ENCODE results near the gene TSPAN9. TPM values are rescaled to one million over a fixed set of nuclear protein-coding genes. Genes with fewer than 3 reads are reported as not detected.

Gene TSPAN9
- total RNA-seq, 2 experiments from 2014 or later: 0.87 to 1.2 TPM

DNA sequence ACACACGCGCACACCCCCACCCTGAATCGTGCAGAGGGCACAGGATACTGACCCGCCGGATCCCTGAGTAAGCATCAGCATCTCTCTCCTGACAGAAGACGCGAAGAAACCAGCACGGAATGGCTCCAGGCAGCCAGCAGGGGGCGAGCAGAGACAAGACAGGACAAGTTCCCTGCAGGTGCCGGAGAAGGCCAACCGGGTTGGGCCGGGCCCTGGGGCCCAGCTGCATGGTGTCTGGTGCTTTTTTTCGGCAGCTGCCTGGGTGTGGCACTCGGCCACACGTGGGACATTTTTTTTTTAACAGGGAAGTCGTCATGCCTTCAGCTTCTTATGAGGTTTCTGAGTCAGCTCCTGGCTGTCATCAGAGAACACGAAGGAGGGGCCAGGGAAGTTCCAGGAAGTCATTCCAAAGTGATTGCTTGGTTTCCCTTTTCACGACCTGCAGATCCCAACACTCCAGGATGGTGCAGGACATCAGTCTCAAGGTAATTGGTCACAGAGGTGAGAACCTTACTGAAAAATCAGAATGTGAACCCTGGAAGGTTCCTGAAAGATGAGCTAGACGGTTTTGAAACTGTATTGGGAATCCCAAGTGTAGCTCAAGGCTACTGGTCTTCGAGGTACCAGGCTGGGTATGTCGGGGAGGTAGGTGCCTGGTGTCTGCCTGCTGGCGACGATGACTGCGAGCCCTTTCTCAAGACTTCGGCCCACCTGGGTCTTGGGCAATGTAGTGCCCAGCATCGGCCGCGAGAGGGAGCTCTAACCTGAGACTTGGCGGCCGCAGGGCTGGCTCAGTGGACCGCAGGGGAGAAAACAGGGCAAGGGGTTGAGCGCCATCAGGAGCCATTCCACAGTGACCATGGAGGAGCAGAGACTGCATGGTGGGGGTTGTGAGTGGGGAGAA, 223.0 kb downstream of the TSPAN9 start:
- CTCF ChIA-PET: interaction anchor here (0.6 to 4.3 kb wide), 86 partner anchors 9 to 1458 kb away, joined by 3 to 114 read pairs (median 4); partner anchors contain the start of gene CRACR2A
- intact Hi-C loops (cut with micrococcal nuclease): loop anchor here (1.0 kb wide), 2 partner anchors 477 to 504 kb away; no protein-coding TSS in a partner anchor
- Mint-ChIP-seq H3K4me3 (peak overlapping the region; percentile 55), H3K9me3 (no peaks in the 10 kb centered on the region), H3K27ac (peak overlapping the region; percentile 62), H3K4me1 (ENCODE audit: low read depth) (peaks cover 11% of the 10 kb centered on the region), H3K36me3 (no peaks in the 10 kb centered on the region), H3K27me3 (peaks cover 7% of the 10 kb centered on the region)
- DNase-seq: peak; percentile 87
- POLR2A ChIA-PET: no interaction called here

- intact Hi-C loops (cut with micrococcal nuclease): loop anchor here (1.0 kb wide), 2 partner anchors 476 to 503 kb away; no protein-coding TSS in a partner anchor
- Mint-ChIP-seq H3K27me3 (peaks cover 7% of the 10 kb centered on the region), H3K9me3 (no peaks in the 10 kb centered on the region), H3K36me3 (no peaks in the 10 kb centered on the region), H3K4me3 (no peak overlapping the region), H3K27ac (no peak overlapping the region), H3K4me1 (ENCODE audit: low read depth) (peaks cover 11% of the 10 kb centered on the region)
- ChIA-PET POLR2A (no interaction called here), CTCF (interaction anchor here (0.6 to 4.3 kb wide), 68 partner anchors 8 to 1458 kb away, joined by 3 to 114 read pairs (median 4); no protein-coding TSS in a partner anchor)
- no peak for DNase-seq
Observed at GRCh38 chr12:3300833-3301401, 223.7 kb downstream of the TSPAN9 start.

DNA sequence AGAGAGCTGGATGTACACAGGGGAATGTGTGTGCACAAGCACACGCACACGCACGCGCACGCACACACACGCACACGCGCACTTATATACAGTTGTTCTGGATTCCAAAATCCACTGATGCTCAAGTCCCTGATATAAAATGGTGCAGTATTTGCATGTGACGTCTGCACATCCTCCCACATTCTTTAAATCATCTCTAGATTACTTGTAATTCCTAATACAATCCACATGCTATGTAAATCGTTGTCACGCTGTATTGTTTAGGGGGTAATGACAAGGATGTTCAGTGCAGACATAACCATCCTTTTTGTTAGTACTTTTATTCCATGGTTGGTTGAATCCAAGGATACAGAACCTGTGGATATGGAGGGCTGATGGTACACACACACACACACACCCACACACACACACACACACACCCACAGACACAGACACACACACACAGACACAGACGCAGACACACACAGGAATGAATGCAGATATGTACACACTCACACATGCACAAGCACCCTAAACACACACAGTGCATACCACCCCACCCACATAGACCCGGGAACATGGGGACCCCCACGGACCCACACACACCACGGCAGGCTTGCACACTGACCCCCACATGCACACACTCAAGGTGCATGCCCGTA, 225.3 kb downstream of the TSPAN9 start:
- peaks cover 11% of the 10 kb centered on the region for H3K4me1 Mint-ChIP-seq (ENCODE audit: low read depth)
- H3K4me3 Mint-ChIP-seq: no peak overlapping the region
- no peak overlapping the region for H3K27ac Mint-ChIP-seq
- intact Hi-C loops (cut with micrococcal nuclease): no loop called here
- H3K27me3 Mint-ChIP-seq: peaks cover 7% of the 10 kb centered on the region
- CTCF ChIA-PET: interaction anchor here (1.0 to 3.8 kb wide), 3 partner anchors 11 to 503 kb away, joined by 3 to 114 read pairs (median 59); no protein-coding TSS in a partner anchor
- POLR2A ChIA-PET: no interaction called here
- no peaks in the 10 kb centered on the region for H3K9me3 Mint-ChIP-seq
- H3K36me3 Mint-ChIP-seq: no peaks in the 10 kb centered on the region
- DNase-seq: no peak

DNA sequence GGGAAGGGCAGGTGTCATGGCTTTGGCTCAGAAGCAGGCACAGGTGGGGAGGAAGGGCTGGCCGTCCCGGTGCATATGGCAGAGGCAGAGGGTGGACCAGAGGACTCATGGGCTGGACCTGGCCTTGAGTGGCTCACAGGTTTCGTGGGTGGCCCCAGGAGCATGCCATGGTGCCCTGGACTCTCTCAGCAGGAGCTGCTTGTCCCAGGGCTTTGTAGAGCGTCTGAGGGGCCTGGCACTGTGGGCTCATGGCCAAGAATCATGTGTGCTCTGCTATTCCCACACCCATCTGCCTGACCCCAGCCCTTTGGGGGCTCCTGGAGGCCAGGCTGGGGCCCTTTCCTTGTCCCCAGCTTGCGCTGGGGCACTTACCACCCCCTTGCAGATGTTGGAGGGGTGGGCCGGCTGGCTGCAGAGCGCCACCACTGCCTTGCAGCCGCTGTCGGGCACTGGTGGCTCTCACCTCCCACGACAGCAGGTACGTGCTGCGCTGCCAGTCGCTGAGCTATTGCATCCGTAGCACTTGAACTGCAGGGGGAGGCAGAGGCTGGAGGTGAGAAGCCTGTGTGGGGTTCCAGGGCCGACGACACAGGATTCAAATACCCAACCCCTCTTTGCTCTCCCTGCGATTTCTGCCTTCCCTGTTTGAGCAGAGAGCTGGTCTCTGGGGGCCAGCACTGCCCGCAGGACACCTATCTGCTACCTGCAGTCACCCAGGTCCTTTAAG, 226.4 kb downstream of the TSPAN9 start:
- H3K4me3 Mint-ChIP-seq: no peak overlapping the region
- no peak for DNase-seq
- no peaks in the 10 kb centered on the region for H3K36me3 Mint-ChIP-seq
- H3K9me3 Mint-ChIP-seq: no peaks in the 10 kb centered on the region
- H3K27me3 Mint-ChIP-seq: peaks cover 10% of the 10 kb centered on the region
- ChIA-PET POLR2A (no interaction called here), CTCF (interaction anchor here (0.7 to 1.0 kb wide), 3 partner anchors 26 to 500 kb away, joined by 3 to 4 read pairs (median 3); no protein-coding TSS in a partner anchor)
- H3K27ac Mint-ChIP-seq: no peak overlapping the region
- intact Hi-C loops (cut with micrococcal nuclease): no loop called here
- peaks cover 11% of the 10 kb centered on the region for H3K4me1 Mint-ChIP-seq (ENCODE audit: low read depth)

- CTCF ChIA-PET: interaction anchor here (0.9 kb wide), 1 partner anchor 499 kb away, joined by 4 read pairs; no protein-coding TSS in a partner anchor
- no peak overlapping the region for H3K27ac Mint-ChIP-seq
- intact Hi-C loops (cut with micrococcal nuclease): no loop called here
- DNase-seq: no peak
- POLR2A ChIA-PET: no interaction called here
- peaks cover 4% of the 10 kb centered on the region for H3K27me3 Mint-ChIP-seq
- no peaks in the 10 kb centered on the region for H3K9me3 Mint-ChIP-seq
- no peak overlapping the region for H3K4me3 Mint-ChIP-seq
- H3K4me1 Mint-ChIP-seq (ENCODE audit: low read depth): peaks cover 11% of the 10 kb centered on the region
- H3K36me3 Mint-ChIP-seq: no peaks in the 10 kb centered on the region
Observed at GRCh38 chr12:3304436-3305165, 227.4 kb downstream of the TSPAN9 start.

DNA sequence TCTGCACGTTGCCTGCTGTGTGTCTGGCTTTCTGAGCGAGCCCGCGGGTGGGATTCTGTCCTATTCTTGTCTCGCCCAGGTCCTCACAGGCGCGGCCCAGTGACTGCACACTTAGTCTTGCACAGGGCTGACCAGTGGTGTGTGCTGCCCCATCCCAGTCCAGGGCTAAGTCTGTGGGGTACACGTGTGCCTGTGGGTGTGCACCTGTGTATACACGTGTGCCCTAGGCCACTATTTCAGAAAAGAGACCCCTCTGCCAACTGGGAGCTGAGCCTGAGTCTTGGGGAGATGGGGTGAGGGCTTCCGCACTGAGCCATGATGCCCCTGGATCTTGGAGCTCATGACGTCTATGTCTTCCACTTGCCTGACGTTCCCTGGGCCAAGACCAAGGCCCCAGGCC, 228.3 kb downstream of the TSPAN9 start:
- POLR2A ChIA-PET: no interaction called here
- Mint-ChIP-seq H3K4me3 (no peak overlapping the region), H3K27me3 (peaks cover 4% of the 10 kb centered on the region), H3K4me1 (ENCODE audit: low read depth) (peaks cover 2% of the 10 kb centered on the region), H3K36me3 (no peaks in the 10 kb centered on the region), H3K9me3 (no peaks in the 10 kb centered on the region), H3K27ac (no peak overlapping the region)
- intact Hi-C loops (cut with micrococcal nuclease): no loop called here
- CTCF ChIA-PET: no interaction called here
- DNase-seq: no peak

DNA sequence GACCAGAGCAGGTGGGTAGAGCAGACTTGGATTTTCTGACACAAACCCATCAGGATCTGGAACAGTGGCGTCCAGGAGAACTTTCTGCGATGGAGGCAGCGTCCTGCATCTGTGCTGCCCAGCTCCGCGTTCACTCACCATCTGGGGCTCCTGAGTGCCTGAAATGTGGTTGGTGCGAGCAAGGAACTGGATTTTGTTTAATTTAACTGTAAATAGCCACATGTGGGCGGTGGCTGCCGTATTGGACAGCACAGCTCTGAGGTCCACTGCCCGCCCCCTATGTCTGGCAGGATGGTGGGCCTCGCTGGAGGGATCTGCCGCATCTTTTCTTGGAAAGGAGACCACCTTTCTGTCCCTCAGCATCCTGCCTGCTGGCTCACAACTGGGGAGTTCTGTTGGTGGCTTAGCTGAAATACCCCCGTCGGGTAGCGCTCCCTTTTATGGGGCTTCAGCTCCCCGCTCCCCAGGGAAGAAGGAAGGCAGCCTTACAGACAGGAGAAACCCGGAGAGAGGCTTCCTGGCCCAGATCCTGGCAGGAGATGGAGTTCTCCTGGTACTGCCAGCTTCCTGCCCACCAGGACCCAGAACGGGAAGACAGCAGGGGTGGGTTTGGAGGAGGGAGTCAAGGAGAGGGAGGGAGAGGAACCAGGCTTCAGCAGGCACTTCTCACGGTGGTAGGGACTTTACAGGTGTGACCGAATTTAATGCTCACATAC, 228.9 kb downstream of the TSPAN9 start:
- Mint-ChIP-seq H3K4me3 (no peak overlapping the region), H3K4me1 (ENCODE audit: low read depth) (no peaks in the 10 kb centered on the region), H3K27me3 (peaks cover 4% of the 10 kb centered on the region), H3K27ac (no peak overlapping the region), H3K36me3 (no peaks in the 10 kb centered on the region), H3K9me3 (no peaks in the 10 kb centered on the region)
- intact Hi-C loops (cut with micrococcal nuclease): no loop called here
- ChIA-PET CTCF (no interaction called here), POLR2A (no interaction called here)
- no peak for DNase-seq

- POLR2A ChIA-PET: no interaction called here
- no peak overlapping the region for H3K27ac Mint-ChIP-seq
Observed at GRCh38 chr12:3307389-3307788, 230.2 kb downstream of the TSPAN9 start.

GRCh38 chr12:3308063-3308462, 230.9 kb downstream of the TSPAN9 start:
- ChIA-PET CTCF (interaction anchor here (1.5 kb wide), 1 partner anchor 8 kb away, joined by 6 read pairs; no protein-coding TSS in a partner anchor), POLR2A (no interaction called here)
- no peak for DNase-seq
- Mint-ChIP-seq H3K4me3 (no peak overlapping the region), H3K27me3 (peaks cover 5% of the 10 kb centered on the region), H3K36me3 (no peaks in the 10 kb centered on the region), H3K27ac (no peak overlapping the region), H3K4me1 (ENCODE audit: low read depth) (no peaks in the 10 kb centered on the region), H3K9me3 (no peaks in the 10 kb centered on the region)
- intact Hi-C loops (cut with micrococcal nuclease): no loop called here

More at GRCh38 chr12:3307389-3307788, 230.2 kb downstream of the TSPAN9 start:
- H3K36me3 Mint-ChIP-seq: no peaks in the 10 kb centered on the region
- H3K4me3 Mint-ChIP-seq: no peak overlapping the region
- H3K9me3 Mint-ChIP-seq: no peaks in the 10 kb centered on the region
- H3K4me1 Mint-ChIP-seq (ENCODE audit: low read depth): no peaks in the 10 kb centered on the region
- H3K27me3 Mint-ChIP-seq: peaks cover 4% of the 10 kb centered on the region
- CTCF ChIA-PET: no interaction called here
- intact Hi-C loops (cut with micrococcal nuclease): no loop called here
- no peak for DNase-seq

DNA sequence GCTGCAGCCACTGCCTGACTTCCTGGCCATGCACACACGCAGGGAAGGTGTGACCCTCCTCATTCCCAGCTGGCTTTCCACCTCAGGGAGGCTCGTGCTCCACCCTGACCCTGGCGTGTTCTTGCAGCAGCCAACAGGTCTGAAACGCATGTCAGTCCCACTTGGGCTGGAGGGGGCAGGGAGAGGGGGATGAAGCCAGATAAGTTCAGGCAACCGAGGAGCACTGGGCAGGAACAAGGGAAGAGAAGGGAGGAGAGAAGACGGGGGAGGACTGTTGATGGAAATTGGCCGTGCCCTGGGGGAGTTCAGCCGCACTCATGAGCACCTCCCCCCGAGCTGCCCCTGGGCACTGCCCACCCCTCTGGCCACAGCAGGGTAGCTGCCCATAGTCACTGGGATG, 231.4 kb downstream of the TSPAN9 start:
- no peak overlapping the region for H3K4me3 Mint-ChIP-seq
- H3K4me1 Mint-ChIP-seq (ENCODE audit: low read depth): no peaks in the 10 kb centered on the region
- H3K36me3 Mint-ChIP-seq: no peaks in the 10 kb centered on the region
- no peak for DNase-seq
- no peaks in the 10 kb centered on the region for H3K9me3 Mint-ChIP-seq
- ChIA-PET POLR2A (no interaction called here), CTCF (interaction anchor here (1.5 kb wide), 1 partner anchor 8 kb away, joined by 6 read pairs; no protein-coding TSS in a partner anchor)
- no peak overlapping the region for H3K27ac Mint-ChIP-seq
- peaks cover 8% of the 10 kb centered on the region for H3K27me3 Mint-ChIP-seq
- intact Hi-C loops (cut with micrococcal nuclease): no loop called here

DNA sequence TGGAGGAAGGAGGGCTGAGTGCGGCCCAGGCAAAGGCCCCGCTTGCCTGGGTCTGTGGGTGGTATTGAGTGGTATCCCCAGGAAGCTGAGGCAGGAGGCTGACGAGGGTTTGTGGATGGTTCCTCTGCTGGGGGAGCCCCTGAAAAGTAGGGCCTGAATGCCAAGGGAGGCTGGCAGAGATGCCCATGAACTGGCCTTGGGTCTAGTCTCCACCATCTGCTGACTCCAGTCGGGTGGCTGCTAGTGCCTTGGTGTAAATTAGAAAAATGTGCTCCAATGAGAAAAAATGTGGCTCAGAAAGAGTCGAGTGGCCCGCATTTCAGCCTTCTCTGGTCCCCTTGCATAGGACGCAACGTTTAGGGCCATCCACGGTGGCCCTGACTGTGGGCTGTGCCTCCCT, 232.6 kb downstream of the TSPAN9 start:
- H3K27me3 Mint-ChIP-seq: peaks cover 9% of the 10 kb centered on the region
- H3K9me3 Mint-ChIP-seq: no peaks in the 10 kb centered on the region
- no peak overlapping the region for H3K4me3 Mint-ChIP-seq
- POLR2A ChIA-PET: no interaction called here
- no peaks in the 10 kb centered on the region for H3K36me3 Mint-ChIP-seq
- no peak overlapping the region for H3K27ac Mint-ChIP-seq
- CTCF ChIA-PET: no interaction called here
- DNase-seq: no peak
- H3K4me1 Mint-ChIP-seq (ENCODE audit: low read depth): no peaks in the 10 kb centered on the region
- intact Hi-C loops (cut with micrococcal nuclease): no loop called here
